ENCODE data around the gene HORMAD2. TPM values are rescaled to one million over a fixed set of nuclear protein-coding genes. Genes with fewer than 3 reads are reported as not detected.

Gene HORMAD2
- total and polyA plus RNA-seq, 4 donors: 0.02 to 0.46 TPM; not detected in 2

- no peak overlapping the region for H3K4me3 ChIP-seq
- ATAC-seq (ENCODE audit: insufficient read depth, low FRiP score): no peak
- H3K9me3 ChIP-seq (ENCODE audit: control insufficient read depth in 4 of 4, insufficient read depth in 3 of 4, low read length in 3 of 4): peaks cover 0 to 2% (median 0%) of the 10 kb centered on the region in 4 donors
- H3K4me1 ChIP-seq (ENCODE audit: control insufficient read depth in 5 of 5, insufficient read depth in 5 of 5, low read length in 5 of 5): peaks cover 0 to 42% (median 14%) of the 10 kb centered on the region in 5 donors
- H3K27ac ChIP-seq (ENCODE audit: low read depth in 1 of 2, low read length in 1 of 2): peak overlapping the region in 1 of 2 donors; percentile 13
- no peaks in the 10 kb centered on the region for H3K36me3 ChIP-seq (ENCODE audit: control insufficient read depth in 4 of 4, insufficient read depth in 4 of 4, low read length in 4 of 4)
- TF ChIP-seq CTCF (IDR thresholded peaks at IDR 0.05; ENCODE audit: control extremely low read depth, extremely low read depth): no peak
- 77 to 88% methylated on average over 7 of the region's 7 CpGs for WGBS, 2 donors
- no peak for DNase-seq
- no peak overlapping the region for H3K9ac ChIP-seq (ENCODE audit: insufficient read depth in 1 of 2, low read length in 2 of 2)
- peaks cover 0 to 5% (median 0%) of the 10 kb centered on the region in 3 donors for H3K27me3 ChIP-seq (ENCODE audit: control insufficient read depth in 3 of 3, insufficient read depth in 3 of 3, low read length in 2 of 3)
Observed at GRCh38 chr22:30204015-30204741, 123.9 kb downstream of the HORMAD2 start.

- DNase-seq: peak; percentile 84 to 87 (median 85)
- Histone ChIP-seq H3K27ac (ENCODE audit: low read depth in 1 of 2, low read length in 1 of 2) (peak overlapping the region in 1 of 2 donors; percentile 13), H3K9me3 (ENCODE audit: control insufficient read depth in 4 of 4, insufficient read depth in 3 of 4, low read length in 3 of 4) (peaks cover 0 to 2% (median 0%) of the 10 kb centered on the region in 4 donors), H3K27me3 (ENCODE audit: control insufficient read depth in 3 of 3, insufficient read depth in 3 of 3, low read length in 2 of 3) (peaks cover 0 to 5% (median 0%) of the 10 kb centered on the region in 3 donors), H3K36me3 (ENCODE audit: control insufficient read depth in 4 of 4, insufficient read depth in 4 of 4, low read length in 4 of 4) (no peaks in the 10 kb centered on the region), H3K4me3 (no peak overlapping the region), H3K9ac (ENCODE audit: insufficient read depth in 1 of 2, low read length in 2 of 2) (no peak overlapping the region), H3K4me1 (ENCODE audit: control insufficient read depth in 5 of 5, insufficient read depth in 5 of 5, low read length in 5 of 5) (peaks cover 0 to 47% (median 16%) of the 10 kb centered on the region in 5 donors)
- ATAC-seq (ENCODE audit: insufficient read depth, low FRiP score): no peak
- WGBS, 2 donors: 60 to 83% methylated on average over 10 of the region's 10 CpGs
- no peak for TF ChIP-seq CTCF (IDR thresholded peaks at IDR 0.05; ENCODE audit: control extremely low read depth, extremely low read depth)
Observed at GRCh38 chr22:30204742-30205111, 124.5 kb downstream of the HORMAD2 start.

GRCh38 chr22:30205281-30206115 is 125.2 kb downstream of the HORMAD2 start:
- peak overlapping the region in 1 of 2 donors; percentile 37 for H3K27ac ChIP-seq (ENCODE audit: low read depth in 1 of 2, low read length in 1 of 2)
- DNase-seq (peak; percentile 76 to 83 (median 81)), ATAC-seq (ENCODE audit: insufficient read depth, low FRiP score) (peak; percentile 31)
- H3K4me1 ChIP-seq (ENCODE audit: control insufficient read depth in 5 of 5, insufficient read depth in 5 of 5, low read length in 5 of 5): peaks cover 0 to 49% (median 16%) of the 10 kb centered on the region in 5 donors
- no peak for TF ChIP-seq CTCF (IDR thresholded peaks at IDR 0.05; ENCODE audit: control extremely low read depth, extremely low read depth)
- H3K4me3 ChIP-seq: no peak overlapping the region
- H3K27me3 ChIP-seq (ENCODE audit: control insufficient read depth in 3 of 3, insufficient read depth in 3 of 3, low read length in 2 of 3): peaks cover 0 to 5% (median 0%) of the 10 kb centered on the region in 3 donors
- 62 to 69% methylated on average over 25 of the region's 25 CpGs for WGBS, 2 donors
- peaks cover 0 to 2% (median 0%) of the 10 kb centered on the region in 4 donors for H3K9me3 ChIP-seq (ENCODE audit: control insufficient read depth in 4 of 4, insufficient read depth in 3 of 4, low read length in 3 of 4)
- H3K36me3 ChIP-seq (ENCODE audit: control insufficient read depth in 4 of 4, insufficient read depth in 4 of 4, low read length in 4 of 4): no peaks in the 10 kb centered on the region
- no peak overlapping the region for H3K9ac ChIP-seq (ENCODE audit: insufficient read depth in 1 of 2, low read length in 2 of 2)
